Activated CD4-positive, alpha-beta T cell treated with anti-CD3 and anti-CD28 coated beads, Interleukin-2, amount 10 ng/mL, durations not matched to agents 7 days and 5 days (primary cell): Measurements from ENCODE around the gene ADARB1. TPM values are rescaled to one million over a fixed set of nuclear protein-coding genes. Genes with fewer than 3 reads are reported as not detected.

Source experiments
- CTCF ChIA-PET: fragments of 350-600 bp; sonication (Branson Sonifier 250); formaldehyde crosslinking; loops from one replicate; lab custom pipeline; 2021; ENCODE audit warnings: antibody characterized with exemption; lab: Charles Lee
- POLR2A ChIA-PET: fragments of 350-600 bp; sonication (Branson Sonifier 250); formaldehyde crosslinking; loops from one replicate; lab custom pipeline; 2021; ENCODE audit warnings: antibody characterized with exemption; lab: Charles Lee
- DNase-seq: peaks from one replicate; pipeline ENCODE4 v3.0.0-alpha.2; 2020
- H3K27ac Mint-ChIP-seq: one replicate; pipeline ENCODE4 v1.8.0; 2021; ENCODE audit warnings: mild to moderate bottlenecking, moderate library complexity, mixed read lengths
- H3K27me3 Mint-ChIP-seq: one replicate; pipeline ENCODE4 v1.8.0; 2021; ENCODE audit warnings: mixed read lengths
- H3K36me3 Mint-ChIP-seq: one replicate; pipeline ENCODE4 v1.8.0; 2021; ENCODE audit warnings: low read depth, mixed read lengths
- H3K4me1 Mint-ChIP-seq: one replicate; pipeline ENCODE4 v1.8.0; 2021; ENCODE audit warnings: mixed read lengths
- H3K4me3 Mint-ChIP-seq: one replicate; pipeline ENCODE4 v1.8.0; 2021; ENCODE audit warnings: mild to moderate bottlenecking, moderate library complexity, mixed read lengths
- H3K9me3 Mint-ChIP-seq: one replicate; pipeline ENCODE4 v1.8.0; 2021; ENCODE audit warnings: mixed read lengths
- total RNA-seq, 2 experiments: library from RNA; stranded (reverse); gene quantifications; one replicate each; pipeline ENCODE4 v1.2.3, GENCODE V29; 2021

The ADARB1 gene
- total RNA-seq, 2 experiments from 2014 or later, result 43.3 to 45.4 TPM

GRCh38 chr21:45042664-45043161 lies 31.7 kb upstream of the ADARB1 start:
- Mint-ChIP-seq H3K27ac (no peak overlapping the region), H3K36me3 (no peaks in the 10 kb centered on the region), H3K27me3 (peaks cover 26% of the 10 kb centered on the region), H3K4me1 (no peaks in the 10 kb centered on the region), H3K9me3 (peaks cover 16% of the 10 kb centered on the region), H3K4me3 (no peak overlapping the region)
- no peak for DNase-seq
- ChIA-PET CTCF (no interaction called here), POLR2A (no interaction called here)

GRCh38 chr21:45043541-45044020 lies 30.8 kb upstream of the ADARB1 start:
- H3K27me3 Mint-ChIP-seq, result peaks cover 26% of the 10 kb centered on the region
- ChIA-PET POLR2A (no interaction called here), CTCF (no interaction called here)
- H3K9me3 Mint-ChIP-seq, result peaks cover 16% of the 10 kb centered on the region
- H3K36me3 Mint-ChIP-seq, result no peaks in the 10 kb centered on the region
- no peak for DNase-seq
- H3K27ac Mint-ChIP-seq, result no peak overlapping the region
- no peaks in the 10 kb centered on the region for H3K4me1 Mint-ChIP-seq
- H3K4me3 Mint-ChIP-seq, result no peak overlapping the region

DNA sequence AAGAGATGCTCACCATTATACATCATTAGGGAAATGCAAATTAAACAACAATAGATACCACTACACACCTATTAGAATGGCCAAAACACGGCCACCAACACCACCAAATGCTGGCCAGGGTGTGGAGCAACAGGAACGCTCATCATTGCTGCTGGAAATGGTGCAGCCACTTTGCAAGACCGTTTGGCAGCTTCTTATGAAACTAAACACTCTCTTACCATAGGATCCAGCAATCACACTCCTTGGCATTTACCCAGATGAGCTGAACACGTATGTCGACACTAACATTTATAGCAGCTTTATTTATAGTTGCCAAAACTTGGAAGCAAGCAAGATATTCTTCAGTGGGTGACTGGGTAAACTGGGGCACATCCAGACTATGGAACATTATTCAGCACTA lies 28.9 kb upstream of the ADARB1 start:
- H3K4me3 Mint-ChIP-seq, result no peak overlapping the region
- no peaks in the 10 kb centered on the region for H3K36me3 Mint-ChIP-seq
- H3K4me1 Mint-ChIP-seq, result no peaks in the 10 kb centered on the region
- H3K9me3 Mint-ChIP-seq, result peaks cover 16% of the 10 kb centered on the region
- no peak for DNase-seq
- peaks cover 37% of the 10 kb centered on the region for H3K27me3 Mint-ChIP-seq
- CTCF ChIA-PET, result interaction anchor here (0.6 kb wide), 1 partner anchor 96 kb away, joined by 3 read pairs; no protein-coding TSS in a partner anchor
- POLR2A ChIA-PET, result no interaction called here
- no peak overlapping the region for H3K27ac Mint-ChIP-seq

DNA sequence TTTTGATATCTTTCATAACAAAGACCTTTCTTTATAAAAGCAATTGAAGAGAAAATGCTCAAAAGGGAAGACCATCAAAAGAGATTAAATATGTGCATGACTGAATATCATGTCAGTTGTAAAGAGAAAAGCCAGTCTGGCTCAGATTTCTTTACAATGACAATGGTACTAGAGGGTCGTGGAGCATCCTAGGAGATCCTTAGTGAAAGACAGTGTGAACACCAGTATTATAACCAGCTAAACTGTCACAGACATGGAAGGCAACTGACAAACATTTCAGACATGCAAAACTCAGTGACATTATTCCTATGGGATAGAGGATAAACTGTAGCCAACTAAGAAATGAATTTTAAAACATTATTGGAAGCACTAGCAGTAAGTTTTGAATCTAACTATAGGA lies 27.1 kb upstream of the ADARB1 start:
- Mint-ChIP-seq H3K4me1 (no peaks in the 10 kb centered on the region), H3K9me3 (peaks cover 14% of the 10 kb centered on the region), H3K27me3 (peaks cover 37% of the 10 kb centered on the region), H3K4me3 (no peak overlapping the region), H3K27ac (no peak overlapping the region), H3K36me3 (no peaks in the 10 kb centered on the region)
- CTCF ChIA-PET, result interaction anchor here (0.8 kb wide), 1 partner anchor 26 kb away, joined by 3 read pairs; no protein-coding TSS in a partner anchor
- POLR2A ChIA-PET, result no interaction called here
- DNase-seq, result no peak

DNA sequence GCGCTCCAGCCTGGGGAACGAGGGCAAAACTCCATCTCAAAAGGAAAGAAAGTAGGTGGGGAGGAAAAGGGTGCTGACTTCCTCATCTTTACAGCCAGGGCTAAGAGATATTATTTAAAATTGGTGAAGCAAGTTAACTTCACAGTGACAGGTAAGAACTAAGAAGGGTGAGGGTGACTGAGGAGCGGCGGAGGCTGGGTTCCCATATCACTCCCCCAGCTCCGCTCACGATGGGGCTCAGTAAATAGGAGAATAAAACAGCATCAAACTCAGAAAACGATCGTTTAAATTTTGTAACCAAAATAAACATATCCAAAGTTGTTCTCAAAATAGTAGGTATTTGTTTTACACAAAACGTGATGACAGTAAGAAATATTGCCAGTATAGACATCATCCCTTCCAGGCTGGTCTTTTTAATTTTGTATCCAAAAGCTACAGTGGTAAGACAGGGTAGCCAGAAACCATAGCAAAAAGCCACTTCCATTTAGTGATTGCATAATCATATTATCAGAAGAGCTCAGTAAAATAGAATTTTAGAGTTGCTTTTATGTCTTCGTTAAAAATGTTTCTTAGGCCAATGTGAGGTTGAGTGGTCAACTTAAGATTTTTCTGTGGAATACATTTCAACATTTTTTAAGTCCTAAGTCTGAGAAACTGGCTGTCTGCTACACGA lies 26.2 kb upstream of the ADARB1 start:
- Mint-ChIP-seq H3K4me1 (no peaks in the 10 kb centered on the region), H3K27me3 (peaks cover 37% of the 10 kb centered on the region), H3K27ac (no peak overlapping the region), H3K36me3 (no peaks in the 10 kb centered on the region), H3K4me3 (no peak overlapping the region), H3K9me3 (peaks cover 14% of the 10 kb centered on the region)
- ChIA-PET POLR2A (no interaction called here), CTCF (interaction anchor here (0.8 kb wide), 1 partner anchor 25 kb away, joined by 3 read pairs; no protein-coding TSS in a partner anchor)
- DNase-seq, result no peak

DNA sequence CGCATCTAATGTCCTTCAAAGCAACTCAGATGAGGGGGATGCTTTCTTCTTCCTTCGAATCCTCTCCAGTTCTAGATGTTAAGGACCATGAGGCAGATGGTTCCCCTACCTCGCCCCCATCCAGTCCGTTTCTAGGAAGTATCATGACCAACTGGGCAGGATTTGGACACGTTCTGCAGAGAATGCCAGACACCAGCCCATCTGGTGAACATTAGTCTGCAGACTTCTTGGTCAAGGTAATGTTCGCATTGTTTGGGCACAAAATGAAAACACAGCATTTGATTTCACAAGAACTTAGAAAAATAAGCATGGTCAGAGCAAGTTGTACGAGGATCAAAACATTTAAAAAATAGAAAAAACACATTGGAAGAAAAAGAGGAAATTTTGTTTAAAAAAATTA lies 25.4 kb upstream of the ADARB1 start:
- Mint-ChIP-seq H3K4me3 (no peak overlapping the region), H3K36me3 (no peaks in the 10 kb centered on the region), H3K27me3 (peaks cover 37% of the 10 kb centered on the region), H3K27ac (no peak overlapping the region), H3K9me3 (peaks cover 14% of the 10 kb centered on the region), H3K4me1 (no peaks in the 10 kb centered on the region)
- DNase-seq, result no peak
- ChIA-PET CTCF (no interaction called here), POLR2A (no interaction called here)

- Mint-ChIP-seq H3K36me3 (no peaks in the 10 kb centered on the region), H3K27ac (no peak overlapping the region), H3K27me3 (peaks cover 32% of the 10 kb centered on the region), H3K9me3 (peaks cover 14% of the 10 kb centered on the region), H3K4me1 (no peaks in the 10 kb centered on the region), H3K4me3 (no peak overlapping the region)
- CTCF ChIA-PET, result no interaction called here
- POLR2A ChIA-PET, result no interaction called here
- DNase-seq, result no peak
These were observed 24.6 kb upstream of the ADARB1 start for GRCh38 chr21:45049714-45050344.

- POLR2A ChIA-PET, result no interaction called here
- no peak overlapping the region for H3K4me3 Mint-ChIP-seq
- H3K27ac Mint-ChIP-seq, result no peak overlapping the region
- H3K9me3 Mint-ChIP-seq, result peaks cover 14% of the 10 kb centered on the region
- H3K36me3 Mint-ChIP-seq, result no peaks in the 10 kb centered on the region
- DNase-seq, result no peak
- CTCF ChIA-PET, result no interaction called here
- no peaks in the 10 kb centered on the region for H3K4me1 Mint-ChIP-seq
- H3K27me3 Mint-ChIP-seq, result peaks cover 28% of the 10 kb centered on the region
These were observed 24.0 kb upstream of the ADARB1 start for GRCh38 chr21:45050345-45050796.

- peaks cover 14% of the 10 kb centered on the region for H3K9me3 Mint-ChIP-seq
- peaks cover 23% of the 10 kb centered on the region for H3K27me3 Mint-ChIP-seq
- DNase-seq, result no peak
These were observed 23.4 kb upstream of the ADARB1 start for GRCh38 chr21:45050797-45051489.

GRCh38 chr21:45051580-45052434 lies 22.6 kb upstream of the ADARB1 start:
- H3K9me3 Mint-ChIP-seq, result peaks cover 7% of the 10 kb centered on the region
- no peak for DNase-seq
- H3K27me3 Mint-ChIP-seq, result peaks cover 23% of the 10 kb centered on the region
- ChIA-PET POLR2A (no interaction called here), CTCF (interaction anchor here (1.4 kb wide), 1 partner anchor 76 kb away, joined by 3 read pairs; no protein-coding TSS in a partner anchor)
- no peaks in the 10 kb centered on the region for H3K4me1 Mint-ChIP-seq
- H3K4me3 Mint-ChIP-seq, result no peak overlapping the region
- no peaks in the 10 kb centered on the region for H3K36me3 Mint-ChIP-seq
- H3K27ac Mint-ChIP-seq, result no peak overlapping the region

More at GRCh38 chr21:45050797-45051489, 23.4 kb upstream of the ADARB1 start:
- Mint-ChIP-seq H3K4me1 (no peaks in the 10 kb centered on the region), H3K4me3 (no peak overlapping the region), H3K36me3 (no peaks in the 10 kb centered on the region), H3K27ac (no peak overlapping the region)
- ChIA-PET POLR2A (no interaction called here), CTCF (interaction anchor here (1.4 kb wide), 1 partner anchor 77 kb away, joined by 3 read pairs; no protein-coding TSS in a partner anchor)

DNA sequence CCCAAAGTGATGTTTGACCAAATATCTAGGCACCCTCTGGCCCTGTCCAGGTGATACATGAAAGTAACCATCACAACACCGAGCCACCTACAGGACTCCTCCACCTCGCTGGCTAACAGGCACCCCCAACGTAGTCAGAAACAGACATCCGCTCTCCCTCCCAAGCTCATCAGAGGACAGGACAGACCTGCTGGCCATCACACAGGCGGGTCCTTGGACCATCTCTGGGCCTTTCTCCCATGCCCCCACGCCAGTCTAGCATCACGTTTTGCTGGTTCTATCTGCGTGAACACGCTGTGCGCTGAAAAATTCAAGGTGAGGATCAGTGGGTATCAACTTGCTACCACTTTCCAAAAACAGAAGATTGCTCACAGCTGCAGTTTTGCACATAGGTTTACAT lies 21.4 kb upstream of the ADARB1 start:
- Mint-ChIP-seq H3K27me3 (peaks cover 20% of the 10 kb centered on the region), H3K4me1 (no peaks in the 10 kb centered on the region), H3K4me3 (no peak overlapping the region), H3K27ac (no peak overlapping the region), H3K9me3 (peaks cover 3% of the 10 kb centered on the region), H3K36me3 (no peaks in the 10 kb centered on the region)
- ChIA-PET CTCF (interaction anchor here (0.7 kb wide), 1 partner anchor 25 kb away, joined by 3 read pairs; no protein-coding TSS in a partner anchor), POLR2A (no interaction called here)
- no peak for DNase-seq
